Sigmoid colon (tissue), 7 donors: ENCODE results near the gene NHLRC4. TPM values are rescaled to one million over a fixed set of nuclear protein-coding genes. Genes with fewer than 3 reads are reported as not detected.

Experiments used
- DNase-seq: peaks from one replicate; pipeline ENCODE4 v3.0.0-alpha.2; 2019
- H3K27ac ChIP-seq, 4 donors: fragments of 200-600 bp; sonication (generic); one replicate each; pipeline ENCODE4 v1.5.1; 2016 to 2019; ENCODE audit warnings: mild to moderate bottlenecking in 1 of 4
- H3K27me3 ChIP-seq, 3 donors: fragments of 200-600 bp; sonication (generic); one replicate each; pipeline ENCODE4 v1.5.1; 2019; ENCODE audit warnings: mild to moderate bottlenecking in 1 of 3
- H3K36me3 ChIP-seq, 4 donors: fragments of 200-600 bp; sonication (generic); one replicate each; pipeline ENCODE4 v1.5.1; 2016 to 2019
- H3K4me1 ChIP-seq, 4 donors: fragments of 200-600 bp; sonication (generic); one replicate each; pipeline ENCODE4 v1.5.1; 2017 to 2019
- H3K4me3 ChIP-seq, 4 donors: fragments of 200-600 bp; sonication (generic); one replicate each; pipeline ENCODE4 v1.5.1; 2017 to 2019; ENCODE audit warnings: mild to moderate bottlenecking in 2 of 4, moderate library complexity in 1 of 4
- H3K9me3 ChIP-seq, 4 donors: fragments of 200-600 bp in 3 of 4; sonication (generic) in 3 of 4; one replicate each; pipeline versions ENCODE4 v1.5.1 to v1.6.1; 2013 to 2019
- CTCF ChIP-seq, 4 experiments: fragments of 450-650 bp in 3 of 4; fragments of 200-600 bp in 1 of 4; IDR thresholded peaks; one replicate each; pipeline ENCODE4 v1.5.1; 2016 to 2019; ENCODE audit warnings: antibody characterized with exemption in 4 of 4, mild to moderate bottlenecking in 3 of 4, moderate library complexity in 2 of 4
- EP300 ChIP-seq, 4 donors: sonication (generic); formaldehyde crosslinking; IDR thresholded peaks; one replicate each; pipeline ENCODE4 v1.6.1; 2017; ENCODE audit warnings: antibody characterized with exemption in 4 of 4
- POLR2A ChIP-seq, 2 donors: fragments of 450-650 bp; IDR thresholded peaks; one replicate each; pipeline ENCODE4 v1.6.1; 2016; ENCODE audit warnings: antibody characterized with exemption in 2 of 2, mild to moderate bottlenecking in 2 of 2, moderate library complexity in 2 of 2
- POLR2AphosphoS5 ChIP-seq, 4 donors: sonication (generic); formaldehyde crosslinking; IDR thresholded peaks; one replicate each; pipeline ENCODE4 v1.6.1; 2017; ENCODE audit warnings: antibody characterized with exemption in 4 of 4
- WGBS, 2 donors: extraction: QIAGEN DNeasy Blood & Tissue Kit; methylation state at CpG; one replicate each; pipeline ENCODE4 v1.1.7; 2013; 5-methylcytosine and 5-hydroxymethylcytosine counted together
- intact Hi-C: fragments of 100-400 bp; cut with DNase I; formaldehyde crosslinking; loops from one replicate; pipeline ENCODE4 v1.15.1; 2023
- polyA plus RNA-seq, 3 donors: library from polyadenylated mRNA; stranded (reverse); fragments of 200-250 nt; gene quantifications; one replicate each; pipeline ENCODE4 v1.2.3, GENCODE V29; 2013
- total RNA-seq, 4 donors: library from RNA; depleted of rRNA; stranded (reverse); fragments of >200 nt; gene quantifications; one replicate each; pipeline ENCODE4 v1.1.0, GENCODE V29; 2016
- donor health status: healthy with polysubstance abuse.
- donor health status: Bipolar disorder and iron deficiency.
- donor health status: healthy.

Gene NHLRC4
- total and polyA plus RNA-seq, 7 donors, result 0.60 to 4.2 (median 1.5) TPM

DNA sequence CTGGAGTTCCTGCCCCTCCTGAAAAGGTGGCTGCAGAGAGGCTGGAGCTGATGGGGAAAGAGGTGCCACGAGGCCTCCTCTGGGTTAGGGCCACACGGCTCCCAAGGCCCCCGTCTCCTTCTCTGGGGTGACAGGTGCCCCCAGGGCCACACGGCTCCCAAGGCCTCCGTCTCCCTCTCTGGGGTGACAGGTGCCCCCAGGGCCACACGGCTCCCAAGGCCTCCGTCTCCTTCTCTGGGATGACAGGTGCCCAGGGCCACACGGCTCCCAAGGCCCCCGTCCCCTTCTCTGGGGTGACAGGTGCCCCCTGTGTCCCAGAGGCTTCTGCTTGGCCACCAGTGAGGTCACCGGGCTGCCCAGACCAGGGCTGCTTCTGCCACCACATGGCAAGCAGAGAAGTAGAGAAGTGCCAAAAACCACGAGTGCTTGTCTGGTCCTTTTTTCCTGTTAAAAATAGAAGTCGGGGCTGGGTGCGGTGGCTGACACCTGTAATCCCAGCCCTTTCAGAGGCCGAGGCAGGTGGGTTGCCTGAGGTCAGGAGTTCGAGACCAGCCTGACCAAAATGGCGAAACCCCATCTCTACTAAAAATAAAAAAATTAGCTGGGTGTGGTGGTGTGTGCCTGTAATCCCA, 35.2 kb upstream of the NHLRC4 start:
- H3K27me3 ChIP-seq, result no peaks in the 10 kb centered on the region
- WGBS, 2 donors, result 90 to 92% methylated on average over 16 of the region's 16 CpGs
- peaks cover 0 to 33% (median 28%) of the 10 kb centered on the region in 4 donors for H3K4me1 ChIP-seq
- H3K36me3 ChIP-seq, result peaks cover 0 to 14% (median 0%) of the 10 kb centered on the region in 4 donors
- no peak overlapping the region for H3K4me3 ChIP-seq
- no peaks in the 10 kb centered on the region for H3K9me3 ChIP-seq
- TF ChIP-seq POLR2A (IDR thresholded peaks at IDR 0.05), result no peak
- TF ChIP-seq CTCF (IDR thresholded peaks at IDR 0.05), result no peak
- no peak for TF ChIP-seq POLR2AphosphoS5 (IDR thresholded peaks at IDR 0.05)
- TF ChIP-seq EP300 (IDR thresholded peaks at IDR 0.05), result no peak
- intact Hi-C loops, result no loop called here
- no peak overlapping the region for H3K27ac ChIP-seq
- DNase-seq, result no peak

GRCh38 chr16:533391-534123, 33.2 kb upstream of the NHLRC4 start:
- intact Hi-C loops, result no loop called here
- Histone ChIP-seq H3K4me1 (peaks cover 0 to 25% (median 22%) of the 10 kb centered on the region in 4 donors), H3K4me3 (no peak overlapping the region), H3K27ac (peak overlapping the region in 1 of 4 donors; percentile 9), H3K36me3 (peaks cover 0 to 31% (median 2%) of the 10 kb centered on the region in 4 donors), H3K27me3 (no peaks in the 10 kb centered on the region), H3K9me3 (no peaks in the 10 kb centered on the region)
- TF ChIP-seq POLR2A (IDR thresholded peaks at IDR 0.05) (peak in 1 of 2 donors; percentile 28), CTCF (IDR thresholded peaks at IDR 0.05) (no peak)
- WGBS, 2 donors, result 20 to 72% methylated on average over 30 of the region's 30 CpGs
- DNase-seq, result no peak

GRCh38 chr16:534135-534534, 32.7 kb upstream of the NHLRC4 start:
- 13 to 73% methylated on average over 21 of the region's 21 CpGs for WGBS, 2 donors
- peaks cover 0 to 31% (median 2%) of the 10 kb centered on the region in 4 donors for H3K36me3 ChIP-seq

GRCh38 chr16:534856-535445, 31.9 kb upstream of the NHLRC4 start:
- 41 to 84% methylated on average over 27 of the region's 27 CpGs for WGBS, 2 donors
- Histone ChIP-seq H3K27ac (peak overlapping the region in 1 of 4 donors; percentile 9), H3K9me3 (no peaks in the 10 kb centered on the region), H3K4me1 (peaks cover 0 to 11% (median 8%) of the 10 kb centered on the region in 4 donors), H3K36me3 (peaks cover 0 to 31% (median 2%) of the 10 kb centered on the region in 4 donors), H3K4me3 (no peak overlapping the region), H3K27me3 (no peaks in the 10 kb centered on the region)
- TF ChIP-seq POLR2A (IDR thresholded peaks at IDR 0.05) (no peak), POLR2AphosphoS5 (IDR thresholded peaks at IDR 0.05) (no peak), CTCF (IDR thresholded peaks at IDR 0.05) (no peak), EP300 (IDR thresholded peaks at IDR 0.05) (no peak)
- intact Hi-C loops, result no loop called here
- DNase-seq, result no peak

More at GRCh38 chr16:534135-534534, 32.7 kb upstream of the NHLRC4 start:
- H3K9me3 ChIP-seq, result no peaks in the 10 kb centered on the region
- intact Hi-C loops, result no loop called here
- no peak for TF ChIP-seq POLR2A (IDR thresholded peaks at IDR 0.05)
- TF ChIP-seq EP300 (IDR thresholded peaks at IDR 0.05), result no peak
- no peak for TF ChIP-seq CTCF (IDR thresholded peaks at IDR 0.05)
- no peak for TF ChIP-seq POLR2AphosphoS5 (IDR thresholded peaks at IDR 0.05)
- no peaks in the 10 kb centered on the region for H3K27me3 ChIP-seq
- peaks cover 0 to 19% (median 16%) of the 10 kb centered on the region in 4 donors for H3K4me1 ChIP-seq
- peak overlapping the region in 1 of 4 donors; percentile 9 for H3K27ac ChIP-seq
- H3K4me3 ChIP-seq, result no peak overlapping the region
- no peak for DNase-seq
